ENCODE results near the gene C6orf62. TPM values are rescaled to one million over a fixed set of nuclear protein-coding genes. Genes with fewer than 3 reads are reported as not detected.
"Not testable (repeated sequence)": the region's sequence is repeated elsewhere in the genome, so short reads cannot be mapped to it uniquely, and the experiment has no call there.

The C6orf62 gene
- total and polyA plus RNA-seq, 2 donors (not counting 3 experiments of a cell fraction or from before 2014, with no cell fraction given): 36.5 to 129 TPM

GRCh38 chr6:24738741-24739140 lies 19.8 kb upstream of the C6orf62 start:
- intact Hi-C loops (cut with micrococcal nuclease) (no loop called here), dilution Hi-C loops (cut with MboI; ENCODE audit: extremely low pct_ligation_motif_present, low sequenced_read_pairs) (no loop called here)
- Histone ChIP-seq H2AFZ (ENCODE audit: low read depth, low read length) (peak overlapping the region; percentile 28), H3K4me1 (ENCODE audit: control insufficient read depth, extremely low read depth, insufficient read depth, low read length) (peaks cover 13% of the 10 kb centered on the region), H3K9me1 (replicated peaks; ENCODE audit: control insufficient read depth, extremely low read depth, insufficient read depth, low read length) (no peaks in the 10 kb centered on the region), H3K9ac (replicated peaks; ENCODE audit: extremely low read depth, insufficient read depth, low read length) (no peak overlapping the region), H3K27me3 (ENCODE audit: control insufficient read depth in 2 of 2, insufficient read depth in 2 of 2, low read length in 2 of 2) (no peaks in the 10 kb centered on the region), H3K4me2 (ENCODE audit: insufficient read depth, low read length) (no peak overlapping the region), H3K36me3 (ENCODE audit: control insufficient read depth in 2 of 2, extremely low read depth in 1 of 2, insufficient read depth in 2 of 2, low read length in 2 of 2) (no peaks in the 10 kb centered on the region), H3K4me3 (replicated peaks in 1 of 3; ENCODE audit: insufficient read depth in 1 of 3, low read depth in 1 of 3, low read length in 3 of 3) (no peak overlapping the region), H3K79me2 (ENCODE audit: control insufficient read depth, insufficient read depth, low read length) (no peaks in the 10 kb centered on the region), H3K9me3 (replicated peaks; ENCODE audit: control insufficient read depth, insufficient read depth, low read length) (no peaks in the 10 kb centered on the region), H4K20me1 (replicated peaks; ENCODE audit: control insufficient read depth, extremely low read depth, insufficient read depth, low read length) (no peaks in the 10 kb centered on the region), H3K27ac (ENCODE audit: insufficient read depth, low read depth, low read length) (no peak overlapping the region)
- FAIRE-seq: no peak
- DNase-seq (ENCODE audit: low read depth, low spot score): peak; percentile 30
- BruUV-seq (replicated peaks): no TSS peak
- ChIA-PET POLR2A (interaction anchor here (0.7 kb wide), 1 partner anchor 10 kb away, joined by 3 read pairs; no protein-coding TSS in a partner anchor), CTCF (interaction anchor here (1.0 to 2.6 kb wide), 5 partner anchors 9 to 154 kb away, joined by 3 to 12 read pairs (median 4); no protein-coding TSS in a partner anchor)
- TF ChIP-seq FOS (IDR thresholded peaks at IDR 0.05; ENCODE audit: borderline replicate concordance, insufficient read depth, low read length) (no peak), POLR2A (IDR thresholded peaks at IDR 0.05; ENCODE audit: low read depth, low read length) (no peak), GATA2 (IDR thresholded peaks at IDR 0.05; ENCODE audit: insufficient read depth, insufficient read length, low read depth, low read length) (no peak), EZH2 (IDR thresholded peaks at IDR 0.05; ENCODE audit: borderline replicate concordance, low read depth, low read length, severe bottlenecking) (no peak), MAX (IDR thresholded peaks at IDR 0.05; ENCODE audit: insufficient read depth, insufficient read length) (no peak), JUN (IDR thresholded peaks at IDR 0.05; ENCODE audit: borderline replicate concordance, insufficient read depth, insufficient read length, low read depth) (no peak), MYC (IDR thresholded peaks at IDR 0.05; ENCODE audit: low read depth, low read length) (no peak), POLR2AphosphoS5 (IDR thresholded peaks at IDR 0.05; ENCODE audit: insufficient read depth, low read depth, low read length) (no peak), CTCF (IDR thresholded peaks at IDR 0.05; ENCODE audit: extremely low read depth in 1 of 2, insufficient read depth in 1 of 2, low read depth in 1 of 2, low read length in 2 of 2) (no peak)

- intact Hi-C loops (cut with micrococcal nuclease); FAIRE-seq; H3K4me1 ChIP-seq (ENCODE audit: control insufficient read depth, extremely low read depth, insufficient read depth, low read length); H3K9me3 ChIP-seq (replicated peaks; ENCODE audit: control insufficient read depth, insufficient read depth, low read length); H3K4me3 ChIP-seq (replicated peaks in 1 of 3; ENCODE audit: insufficient read depth in 1 of 3, low read depth in 1 of 3, low read length in 3 of 3); POLR2A ChIA-PET; H3K36me3 ChIP-seq (ENCODE audit: control insufficient read depth in 2 of 2, extremely low read depth in 1 of 2, insufficient read depth in 2 of 2, low read length in 2 of 2); H2AFZ ChIP-seq (ENCODE audit: low read depth, low read length); H3K79me2 ChIP-seq (ENCODE audit: control insufficient read depth, insufficient read depth, low read length); H3K27ac ChIP-seq (ENCODE audit: insufficient read depth, low read depth, low read length); DNase-seq (ENCODE audit: low read depth, low spot score); H3K27me3 ChIP-seq (ENCODE audit: control insufficient read depth in 2 of 2, insufficient read depth in 2 of 2, low read length in 2 of 2); H3K9me1 ChIP-seq (replicated peaks; ENCODE audit: control insufficient read depth, extremely low read depth, insufficient read depth, low read length); H3K9ac ChIP-seq (replicated peaks; ENCODE audit: extremely low read depth, insufficient read depth, low read length); BruUV-seq (replicated peaks); dilution Hi-C loops (cut with MboI; ENCODE audit: extremely low pct_ligation_motif_present, low sequenced_read_pairs); CTCF ChIA-PET; H4K20me1 ChIP-seq (replicated peaks; ENCODE audit: control insufficient read depth, extremely low read depth, insufficient read depth, low read length); H3K4me2 ChIP-seq (ENCODE audit: insufficient read depth, low read length): not testable (repeated sequence)
These were observed 15.8 kb upstream of the C6orf62 start for GRCh38 chr6:24734710-24735109.
